HCT116 (cell line): ENCODE measurements around the gene MTHFR.

ENCODE experiments used
- CBX3 ChIP-seq: IDR thresholded peaks from 2 replicates; pipeline ENCODE4 v1.6.1; 2012; ENCODE audit warnings: low read depth
- CEBPB ChIP-seq: IDR thresholded peaks from 2 replicates; pipeline ENCODE4 v1.6.1; 2012; ENCODE audit warnings: low read depth
- CTCF ChIP-seq, 3 experiments: fragments of 200-600 bp in 1 of 3; sonication (generic) in 1 of 3; IDR thresholded peaks in 2 of 3; conservative IDR thresholded peaks in 1 of 3; 2 replicates each; pipeline ENCODE4 v1.5.1; 2012 to 2017; ENCODE audit warnings: low read depth in 2 of 3, low read length in 2 of 3, antibody characterized with exemption in 1 of 3, borderline replicate concordance in 1 of 3, control low read depth in 1 of 3, mild to moderate bottlenecking in 1 of 3, mixed read lengths in 1 of 3, mixed run types in 1 of 3, moderate library complexity in 1 of 3; ENCODE audit not compliant: insufficient read depth in 1 of 3
- EGR1 ChIP-seq: IDR thresholded peaks from 2 replicates; pipeline ENCODE4 v1.6.1; 2012; ENCODE audit warnings: low read depth
- EZH2 ChIP-seq: fragments of 200-600 bp; sonication (generic); IDR thresholded peaks from 2 replicates; pipeline ENCODE4 v1.6.1; 2017; ENCODE audit warnings: antibody characterized with exemption, mixed run types
- RAD21 ChIP-seq: IDR thresholded peaks from 2 replicates; pipeline ENCODE4 v1.6.1; 2012; ENCODE audit warnings: low read depth, mild to moderate bottlenecking
- SIN3A ChIP-seq: IDR thresholded peaks from 2 replicates; pipeline ENCODE4 v1.6.1; 2012; ENCODE audit warnings: low read depth
- YY1 ChIP-seq: IDR thresholded peaks from 2 replicates; pipeline ENCODE4 v1.6.1; 2011; ENCODE audit warnings: low read length, low read depth, moderate library complexity, mild to moderate bottlenecking; ENCODE audit not compliant: insufficient replicate concordance; ENCODE audit errors: extremely low read depth
- ZNF274 ChIP-seq: fragments of 200-500 bp; sonication (Bioruptor generic); IDR thresholded peaks from 2 replicates; pipeline ENCODE4 v1.6.1; 2014; ENCODE audit warnings: mild to moderate bottlenecking, low read depth, low read length, inconsistent platforms

DNA sequence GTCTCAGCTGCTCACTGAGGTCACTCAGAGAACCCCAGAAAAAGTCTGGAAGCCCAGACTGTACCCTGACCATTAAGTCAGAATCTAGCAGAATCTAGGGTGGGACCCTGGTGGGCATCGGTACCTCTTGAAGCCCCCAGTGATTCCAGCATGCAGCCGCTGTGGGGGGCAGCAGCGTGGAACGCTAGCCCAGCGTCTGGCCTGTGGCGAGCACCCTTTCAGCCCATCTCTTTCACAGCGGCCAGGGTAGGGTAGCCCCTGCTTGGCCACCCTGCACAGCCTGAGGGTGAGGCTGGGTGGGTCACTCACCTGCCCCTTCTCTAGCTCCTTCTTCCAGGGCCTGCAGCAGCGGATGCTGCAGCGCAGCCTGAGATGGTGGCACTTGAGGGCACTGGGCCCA, 27.4 kb downstream of the MTHFR start:
- TF ChIP-seq YY1 (no peak), CEBPB (no peak), CTCF (IDR thresholded peaks at IDR 0.05 in 2 of 3, conservative IDR thresholded peaks at IDR 0.05 in 1 of 3; ENCODE audit: borderline replicate concordance in 1 of 3, insufficient read depth in 1 of 3, low read depth in 2 of 3, low read length in 2 of 3) (no peak), CBX3 (no peak), RAD21 (no peak), EZH2 (no peak), EGR1 (no peak), SIN3A (no peak), ZNF274 (no peak)
